GM18909 (cell line): ENCODE data around the gene RYR2.
"Not testable (repeated sequence)": the region's sequence is repeated elsewhere in the genome, so short reads cannot be mapped to it uniquely, and the experiment has no call there.

Experiments
- ATAC-seq: cut with Tn5 transposase; IDR thresholded peaks from one replicate; pipeline ENCODE4 v1.9.1; 2021; ENCODE audit warnings: mild to moderate bottlenecking; ENCODE audit not compliant: unreplicated experiment, poor library complexity

RYR2 gene

DNA sequence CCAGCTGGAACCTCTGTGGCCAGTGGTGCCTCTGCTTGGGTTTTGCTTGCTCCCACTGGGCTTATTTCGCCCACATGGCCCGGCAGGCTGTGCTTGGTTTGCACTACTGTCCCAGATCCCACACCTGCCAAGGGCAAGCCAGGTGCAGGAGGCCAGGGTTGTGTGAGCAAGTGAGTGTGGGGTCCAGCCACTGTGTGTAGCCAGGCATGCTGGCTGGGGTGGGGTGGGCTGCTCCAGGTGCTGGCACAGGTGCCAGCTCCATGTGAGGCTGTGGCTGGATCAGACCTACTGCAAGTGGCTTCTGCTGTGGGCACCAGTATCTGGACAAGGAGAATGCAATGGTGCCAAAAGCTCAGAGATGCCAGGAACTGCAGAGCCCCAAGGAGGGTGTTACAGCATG, 28.5 kb downstream of the RYR2 start:
- no peak for ATAC-seq

DNA sequence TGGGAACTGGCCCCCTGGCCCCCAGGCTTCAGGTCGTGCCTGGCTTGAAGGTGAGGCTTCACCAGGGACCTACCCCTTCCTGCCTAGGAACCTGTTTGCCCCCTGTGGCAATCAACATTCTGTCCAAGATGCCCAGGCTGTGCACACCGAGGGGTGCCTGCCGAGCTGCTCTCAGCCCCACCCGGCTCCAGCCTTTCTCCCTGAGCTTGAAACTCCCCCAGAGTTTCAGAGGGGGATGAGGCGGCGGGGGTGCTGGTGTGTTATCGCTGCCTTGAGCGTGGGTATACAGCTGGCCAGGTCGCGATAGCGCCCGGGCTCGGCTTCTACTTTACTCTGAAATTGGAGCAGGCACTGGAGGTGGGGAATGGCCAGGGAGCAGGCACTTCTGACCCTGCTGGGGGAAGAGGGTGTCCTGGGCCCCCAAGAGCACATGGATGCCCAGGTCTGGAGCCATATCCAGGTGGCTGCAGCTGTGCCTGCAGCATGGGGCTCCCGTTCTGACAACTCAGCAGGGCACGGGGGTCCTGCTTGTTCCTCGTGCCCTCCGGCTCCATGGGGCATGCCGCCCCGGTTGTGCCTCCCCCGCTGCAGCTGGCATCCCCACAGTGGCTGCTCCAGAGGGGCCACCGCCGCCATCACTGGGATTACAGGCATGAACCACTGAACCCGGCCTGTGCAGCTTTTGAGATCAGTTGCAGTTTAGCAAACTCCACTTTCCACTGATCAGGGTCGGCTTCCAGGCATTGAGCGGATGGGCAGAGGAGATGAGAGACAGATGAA, 29.8 kb downstream of the RYR2 start:
- no peak for ATAC-seq

DNA sequence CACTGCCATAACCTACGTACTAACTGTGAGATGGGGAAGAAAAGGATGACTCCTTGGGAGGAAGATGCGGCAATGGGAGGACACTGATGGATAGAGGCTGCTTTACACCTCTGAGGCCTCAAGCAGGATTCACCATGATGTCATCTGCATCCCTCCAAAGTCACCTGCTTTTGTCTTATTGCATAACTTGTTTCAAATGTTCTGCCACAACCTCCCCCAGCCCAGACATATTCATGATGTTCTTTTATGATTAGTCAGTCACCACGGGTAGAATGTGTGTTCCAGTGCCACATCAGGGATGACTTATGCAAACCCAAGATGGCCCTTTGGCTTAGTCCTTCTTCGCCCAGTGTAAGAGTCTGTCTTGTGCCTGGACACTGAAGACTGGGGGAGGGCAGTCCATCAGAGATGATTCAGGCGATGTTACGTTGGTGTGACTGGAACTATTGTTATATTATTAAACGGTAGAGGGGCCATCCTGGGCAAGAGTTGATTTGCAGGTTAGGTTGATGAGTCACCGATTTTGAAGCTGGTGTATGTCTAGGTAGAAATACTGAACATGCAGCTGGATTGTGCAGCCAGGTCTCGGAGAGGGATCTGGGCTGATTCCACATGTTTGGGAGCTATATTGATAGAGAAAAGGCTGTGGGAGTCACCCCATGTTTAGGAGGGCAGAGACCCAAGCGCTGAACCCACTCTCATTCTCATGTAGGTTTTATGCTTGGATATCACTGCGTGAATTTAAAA, 32.6 kb downstream of the RYR2 start:
- no peak for ATAC-seq

DNA sequence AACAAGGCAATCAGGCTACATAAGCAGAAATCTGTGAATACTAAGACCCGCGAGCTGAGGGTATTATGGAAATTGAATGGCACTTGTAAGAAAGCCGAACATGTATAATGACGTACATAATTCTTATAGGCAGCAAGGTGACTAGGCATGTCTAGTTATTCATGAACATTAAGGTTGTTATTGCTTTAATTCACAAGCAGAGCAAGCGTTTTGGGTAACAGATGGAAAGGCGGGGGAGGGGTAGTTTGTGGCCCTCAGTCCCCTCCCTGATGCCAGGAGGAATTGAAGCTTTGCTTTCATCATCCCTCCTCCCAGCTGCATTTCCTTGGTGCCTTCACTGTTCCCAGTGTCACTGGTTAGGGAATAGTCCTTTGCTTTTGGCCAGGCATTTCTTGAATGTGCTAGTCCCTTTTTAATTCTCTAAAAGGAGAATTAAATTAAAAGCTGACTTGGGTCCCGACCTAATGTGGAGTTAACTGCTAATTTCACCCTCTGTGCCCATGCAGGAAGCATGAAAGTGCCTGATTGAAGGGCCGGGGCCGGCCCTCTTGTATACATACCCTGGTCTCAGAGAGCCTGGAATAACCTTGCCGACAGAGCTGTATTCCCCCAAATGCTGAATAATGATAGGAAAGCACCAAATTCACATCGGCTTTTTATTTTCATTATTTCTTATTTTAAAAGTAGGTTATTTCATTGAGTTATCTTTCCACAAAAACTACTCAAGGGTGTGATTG, 42.5 kb downstream of the RYR2 start:
- ATAC-seq: no peak

DNA sequence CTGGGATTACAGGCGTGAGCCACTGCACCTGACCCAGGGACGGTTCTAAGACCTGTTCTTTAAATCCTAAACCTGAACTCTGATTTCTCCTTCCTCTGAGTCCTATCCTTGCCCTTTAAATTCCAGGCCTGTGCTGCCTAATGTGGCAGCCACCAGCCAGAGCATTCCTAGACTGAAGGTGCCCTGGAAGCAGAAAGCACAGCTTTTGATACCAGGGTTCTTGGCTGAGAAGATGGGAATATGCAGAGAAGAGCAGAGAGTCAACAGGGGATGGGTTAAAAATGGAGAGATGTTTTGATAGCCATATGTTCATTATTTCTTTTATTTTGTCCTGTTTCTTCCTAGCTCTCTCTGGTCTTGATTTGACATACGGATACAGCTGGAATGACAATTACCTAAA, 49.7 kb downstream of the RYR2 start:
- no peak for ATAC-seq

DNA sequence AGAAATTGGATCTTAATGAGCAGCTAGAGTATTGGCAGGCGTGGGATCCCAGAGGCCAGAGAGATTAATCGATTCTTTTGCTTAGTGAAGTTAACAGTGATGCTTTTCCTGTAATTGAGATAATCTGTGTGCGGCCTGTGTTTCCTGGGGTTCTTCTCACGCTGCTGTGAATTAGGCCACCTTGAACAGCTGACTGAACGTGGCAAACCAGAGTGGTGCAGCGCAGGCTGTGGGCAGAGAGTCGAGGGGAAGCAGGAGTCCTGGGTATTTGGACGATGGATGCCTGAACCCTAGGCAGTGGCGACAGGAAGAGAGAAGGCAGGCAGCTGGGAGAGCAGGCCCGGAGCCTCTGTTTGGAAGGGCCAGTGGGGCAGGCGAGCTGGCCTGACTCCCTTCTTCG, 51.7 kb downstream of the RYR2 start:
- no peak for ATAC-seq

DNA sequence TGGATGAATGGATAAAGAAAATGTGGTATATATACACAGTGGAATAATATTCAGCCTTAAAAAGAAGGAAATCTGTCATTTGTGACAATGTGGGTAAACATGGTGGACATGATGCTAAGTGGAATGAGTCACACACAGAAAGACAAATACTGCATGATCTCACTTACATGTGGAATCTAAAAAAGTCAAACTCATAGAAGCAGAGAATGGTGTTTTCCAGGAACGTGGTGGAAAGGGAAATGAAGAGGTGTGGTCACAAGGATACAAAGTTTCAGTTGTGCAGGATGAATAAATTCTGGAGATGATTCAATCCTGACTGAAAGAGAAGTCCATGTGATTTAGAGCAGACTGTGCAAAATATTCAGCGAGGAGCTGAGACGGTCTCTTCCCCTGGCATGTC, 56.6 kb downstream of the RYR2 start:
- ATAC-seq: no peak

DNA sequence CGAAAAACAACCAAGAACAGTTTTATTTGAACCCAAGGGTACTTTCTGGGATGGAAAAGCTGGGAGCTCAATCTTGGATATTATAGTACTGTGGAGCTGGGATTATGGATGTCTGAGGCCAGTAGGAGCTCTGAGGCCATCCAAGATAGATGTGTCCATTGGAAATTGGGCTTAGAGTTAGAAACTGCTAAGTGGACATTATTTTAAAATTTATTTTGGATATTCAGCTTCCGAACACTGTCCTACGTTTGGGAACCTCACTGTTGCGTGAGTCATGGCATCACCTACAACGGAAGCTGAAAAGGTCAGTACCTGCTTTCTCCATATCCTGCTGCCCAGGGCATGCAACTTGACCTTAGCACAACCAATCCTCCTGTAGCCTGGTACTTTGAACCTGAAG, 61.0 kb downstream of the RYR2 start:
- no peak for ATAC-seq

DNA sequence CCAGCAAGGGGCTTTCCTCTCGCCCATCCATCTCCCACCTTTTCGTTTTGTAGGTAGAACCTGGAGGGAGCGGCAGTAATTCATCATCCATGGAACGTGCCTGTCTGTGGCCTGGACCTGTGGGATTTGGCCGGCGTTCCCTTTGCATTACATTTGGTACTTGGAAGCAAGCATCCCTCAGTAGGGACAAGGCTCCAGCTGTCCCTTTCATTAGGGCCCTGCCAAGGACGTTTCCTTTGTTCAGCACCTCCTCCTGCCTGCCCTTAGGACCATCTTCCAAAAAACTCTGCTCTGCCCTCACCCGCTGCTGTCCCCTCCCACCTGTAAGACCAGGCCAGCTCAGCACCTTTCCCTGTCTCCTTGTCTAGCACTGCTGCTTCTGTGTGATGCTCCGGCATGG, 62.1 kb downstream of the RYR2 start:
- ATAC-seq: no peak

DNA sequence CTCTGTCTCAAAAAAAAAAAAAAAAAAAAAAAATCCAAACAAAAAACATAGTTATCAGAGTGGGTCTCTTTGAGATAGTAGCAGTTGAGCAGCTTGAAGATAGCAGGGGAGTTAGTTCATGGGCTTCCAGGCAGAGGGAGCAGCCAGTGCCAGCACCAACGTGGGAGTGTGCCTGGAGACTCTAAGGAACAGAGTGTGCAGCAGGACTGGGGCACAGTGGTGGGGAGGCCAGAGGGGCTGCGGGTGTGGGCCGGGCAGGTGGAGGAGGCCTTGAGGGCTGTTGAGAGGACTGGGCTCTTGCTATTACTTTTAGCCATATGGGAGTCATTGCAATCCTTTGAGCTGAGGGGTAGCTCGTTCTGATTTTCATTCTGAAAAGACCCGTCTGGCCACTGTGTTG, 63.8 kb downstream of the RYR2 start:
- no peak for ATAC-seq

DNA sequence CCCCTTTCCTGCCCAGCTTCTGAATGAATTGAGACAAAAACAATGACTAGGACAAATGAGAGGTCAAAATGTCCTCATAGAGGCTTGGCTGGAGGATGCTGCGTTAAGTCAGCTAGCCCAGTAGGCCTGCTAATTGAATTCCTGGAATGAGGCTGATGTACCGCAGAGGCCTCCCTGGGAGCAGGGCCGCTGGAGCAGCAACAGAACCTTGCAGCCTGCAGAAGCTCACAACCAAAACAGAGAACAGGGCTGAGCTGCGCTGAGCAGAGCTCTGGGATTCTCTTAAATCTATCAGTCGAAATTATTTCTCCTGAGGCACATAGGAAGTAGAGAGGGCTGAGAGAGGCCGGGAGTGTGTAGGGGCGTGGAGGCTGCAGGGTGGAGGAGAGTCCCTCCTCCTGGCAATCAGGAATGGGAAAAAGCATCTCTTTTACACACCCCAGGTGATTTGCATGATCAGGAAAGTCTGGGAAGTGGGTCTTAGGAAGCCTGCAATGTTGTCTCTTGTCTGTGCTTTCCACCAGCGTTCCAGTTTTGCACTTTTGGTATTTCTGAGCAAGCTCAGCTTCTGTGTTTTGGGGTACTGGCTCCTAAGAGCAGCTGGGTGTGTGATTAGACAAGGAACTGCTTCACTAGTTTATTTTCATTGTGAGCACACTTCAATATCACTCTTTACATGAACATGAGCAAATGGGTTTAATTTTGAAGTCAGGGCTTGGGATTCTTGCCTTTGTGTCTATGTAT, 66.5 kb downstream of the RYR2 start:
- ATAC-seq: no peak

DNA sequence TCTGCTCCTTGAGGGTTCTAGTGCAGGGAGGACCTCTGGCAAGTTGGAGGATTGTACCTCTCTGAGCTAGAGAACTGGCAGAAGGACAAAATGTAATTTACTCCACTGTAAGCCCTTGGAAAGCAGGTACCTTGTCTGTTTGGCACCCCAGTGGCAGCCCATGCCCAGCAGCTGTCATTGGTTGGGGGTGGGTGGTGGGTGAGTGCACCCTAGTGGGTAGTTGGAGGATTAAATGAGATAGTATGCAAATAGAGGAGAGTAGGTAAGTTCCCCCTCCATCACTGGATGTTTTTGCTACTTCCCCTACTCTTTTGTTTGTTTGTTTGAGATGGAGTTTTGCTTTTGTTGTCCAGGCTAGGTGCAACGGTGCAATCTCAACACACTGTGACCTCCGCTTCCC, 69.8 kb downstream of the RYR2 start:
- ATAC-seq: no peak

DNA sequence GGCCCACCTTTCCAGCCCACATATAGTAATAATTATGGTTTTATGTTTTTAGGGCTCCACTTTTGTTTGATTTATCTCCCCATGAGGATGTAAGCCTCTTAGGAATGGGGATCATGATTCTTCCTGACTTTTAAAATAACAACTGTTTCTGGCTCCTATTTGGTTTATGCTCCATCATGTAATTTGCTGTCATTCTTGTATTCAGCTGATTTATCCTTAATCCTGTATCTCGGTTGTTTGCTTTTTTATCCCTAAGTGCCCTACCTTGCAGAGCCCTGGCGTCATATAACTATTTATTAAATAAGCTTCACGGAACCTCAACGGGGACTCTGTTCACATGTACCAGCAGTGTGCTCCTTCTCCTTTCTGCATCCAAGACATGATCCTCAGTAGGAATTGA, 70.7 kb downstream of the RYR2 start:
- ATAC-seq: no peak

DNA sequence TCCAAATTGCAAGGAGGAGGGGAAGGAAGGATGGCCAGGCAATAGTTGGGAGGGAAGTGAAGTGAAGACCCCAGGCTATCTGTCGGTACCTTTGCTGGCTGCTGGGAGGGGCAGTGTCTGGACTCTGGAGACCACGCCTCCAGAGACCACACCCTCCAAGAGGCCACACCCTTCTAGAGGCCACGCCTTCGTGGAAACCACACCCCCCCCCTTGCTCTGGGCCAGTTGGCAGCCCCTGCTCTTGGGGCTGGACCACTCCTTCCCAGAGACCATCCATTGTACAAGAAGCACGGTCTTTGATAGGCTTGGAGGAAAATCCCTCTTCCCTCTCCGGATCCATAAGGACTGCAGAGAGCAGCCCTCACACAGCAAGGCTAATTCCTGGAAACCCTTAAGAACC, 73.1 kb downstream of the RYR2 start:
- ATAC-seq: no peak

DNA sequence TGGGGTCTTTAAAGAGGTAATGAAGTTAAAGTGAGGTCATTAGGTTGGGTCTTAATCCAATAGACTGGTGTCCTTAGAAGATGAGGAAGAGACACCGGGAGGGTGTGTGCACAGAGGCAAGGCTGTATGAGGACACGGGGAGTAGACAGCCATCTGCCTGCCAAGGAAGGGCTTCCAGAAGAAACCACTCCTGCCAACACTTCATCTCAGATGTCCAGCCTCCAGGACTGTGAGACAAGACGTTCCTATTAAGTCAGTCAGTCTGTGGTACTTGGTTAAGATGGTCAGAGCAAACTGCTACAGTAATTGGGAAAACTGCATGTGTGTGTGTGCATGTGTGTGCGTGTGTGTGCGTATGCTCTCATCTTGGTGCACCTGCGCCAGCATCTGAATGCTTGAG, 77.1 kb downstream of the RYR2 start:
- no peak for ATAC-seq

DNA sequence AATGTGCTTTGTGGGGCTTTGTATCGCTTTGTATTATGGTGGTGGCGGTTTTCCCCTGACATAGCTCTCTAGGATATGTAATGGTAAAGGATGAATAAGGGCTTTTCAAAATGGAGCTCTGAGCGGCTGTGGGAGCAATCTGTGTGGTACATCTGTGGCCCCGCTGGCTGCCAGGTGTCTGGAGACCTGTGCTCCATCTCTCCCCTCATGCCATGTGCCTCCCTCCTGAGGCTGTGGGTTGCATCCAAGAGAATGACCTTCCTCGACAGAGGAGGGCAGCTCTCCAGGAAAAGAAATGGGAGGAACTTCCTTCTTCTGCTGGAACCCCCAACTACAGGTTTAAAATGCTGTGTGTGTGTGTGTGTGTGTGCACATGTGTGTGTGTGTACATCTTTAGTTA, 78.7 kb downstream of the RYR2 start:
- no peak for ATAC-seq

DNA sequence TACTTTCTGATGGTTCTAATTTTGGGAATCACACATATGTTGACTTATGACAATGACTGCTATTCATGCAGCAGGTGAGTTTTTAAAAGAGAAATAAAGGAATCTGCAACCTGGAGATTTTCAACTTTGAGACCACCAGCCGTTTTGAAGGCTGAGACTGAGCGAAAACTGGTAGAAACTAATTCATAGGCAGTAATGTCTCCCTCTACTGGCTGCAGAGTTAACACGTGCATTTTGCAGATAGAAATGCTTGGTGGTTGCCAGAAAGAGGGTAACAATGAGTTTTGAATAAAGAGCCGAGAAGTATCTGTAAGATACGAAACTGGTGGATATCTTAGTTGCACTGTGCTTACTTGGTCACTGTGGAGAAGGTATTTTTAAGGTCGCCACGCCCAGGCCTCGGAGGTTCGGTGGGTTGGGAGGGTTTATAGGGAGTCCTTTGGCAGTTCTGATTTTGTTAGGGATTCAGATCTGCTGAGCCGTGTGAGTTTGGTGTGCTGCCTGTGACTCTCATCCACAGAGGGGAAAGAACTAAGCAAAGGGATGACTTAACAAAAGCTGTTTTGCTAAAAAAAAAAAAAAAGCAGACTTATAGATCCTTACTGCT, 83.0 kb downstream of the RYR2 start:
- no peak for ATAC-seq

DNA sequence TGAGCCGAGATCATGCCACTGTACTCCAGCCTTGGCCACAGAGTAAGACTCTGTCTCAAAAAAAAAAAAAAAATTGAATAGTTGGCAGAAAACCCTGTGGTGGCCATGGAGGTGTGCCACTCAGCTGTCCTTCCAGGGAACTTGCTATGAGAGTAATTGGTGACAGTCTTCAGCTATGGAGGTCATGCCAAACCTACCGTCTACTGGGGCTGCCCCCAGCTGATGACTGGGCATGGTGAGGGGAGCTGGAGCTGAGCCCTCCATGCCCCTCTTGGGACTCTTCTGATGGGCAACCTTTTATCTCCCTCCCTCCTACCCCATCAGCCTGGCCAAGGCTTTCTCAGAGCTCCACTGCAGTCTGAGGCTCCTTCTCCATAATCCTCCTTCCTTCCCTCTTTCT, 84.2 kb downstream of the RYR2 start:
- ATAC-seq: no peak

DNA sequence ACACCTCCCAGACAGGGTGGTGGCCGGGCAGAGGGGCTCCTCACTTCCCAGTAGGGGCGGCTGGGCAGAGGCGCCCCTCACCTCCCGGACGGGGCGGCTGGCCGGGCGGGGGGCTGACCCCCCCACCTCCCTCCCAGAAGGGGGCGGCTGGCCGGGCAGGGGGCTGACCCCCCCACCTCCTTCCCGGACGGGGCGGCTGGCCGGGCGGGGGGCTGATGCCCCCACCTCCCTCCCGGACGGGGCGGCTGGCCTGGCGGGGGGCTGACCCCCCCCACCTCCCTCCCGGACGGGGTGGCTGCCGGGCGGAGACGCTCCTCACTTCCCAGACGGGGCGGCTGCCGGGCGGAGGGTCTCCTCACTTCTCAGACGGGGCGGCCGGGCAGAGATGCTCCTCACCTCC, 85.3 kb downstream of the RYR2 start:
- ATAC-seq: not testable (repeated sequence)

DNA sequence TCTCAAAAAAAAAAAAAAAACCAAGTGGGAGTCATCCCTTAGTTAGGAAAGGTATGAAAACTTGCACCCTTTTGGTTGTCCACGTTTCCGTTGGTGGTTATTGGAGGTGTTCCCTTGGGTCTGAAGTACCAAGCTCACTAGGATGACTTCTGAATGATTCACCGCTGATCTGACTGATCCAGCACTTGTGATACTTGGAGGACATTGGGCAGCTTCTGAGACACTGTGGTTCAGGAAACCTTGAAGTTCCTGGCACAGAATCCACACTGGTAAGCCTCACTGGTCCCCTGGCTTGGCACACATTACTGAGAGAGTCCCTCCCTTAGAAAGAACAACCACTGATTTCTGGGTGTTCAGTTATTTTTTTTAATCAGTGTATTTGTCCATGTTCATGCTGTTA, 91.9 kb downstream of the RYR2 start:
- ATAC-seq: no peak
